Upper lobe of left lung (tissue), 4 donors: ENCODE measurements around the gene FAM151A.

Source experiments
- POLR2A ChIP-seq, 4 donors: fragments of 450-650 bp; IDR thresholded peaks; one replicate each; pipeline ENCODE4 v1.5.1; 2016 to 2017; ENCODE audit warnings: antibody characterized with exemption in 4 of 4, mild to moderate bottlenecking in 2 of 4
- POLR2AphosphoS5 ChIP-seq, 2 donors: sonication (generic); formaldehyde crosslinking; IDR thresholded peaks; one replicate each; pipeline ENCODE4 v1.5.1; 2017; ENCODE audit warnings: antibody characterized with exemption in 2 of 2
- TF ChIP-seq, protein P1 (sequence below), 6 experiments: fragments of 450-650 bp in 4 of 6; fragments of 200-600 bp in 2 of 6; sonication (generic) in 2 of 6; IDR thresholded peaks; one replicate each; pipeline ENCODE4 v1.5.1; 2016 to 2019; ENCODE audit warnings: antibody characterized with exemption in 6 of 6

DNA sequence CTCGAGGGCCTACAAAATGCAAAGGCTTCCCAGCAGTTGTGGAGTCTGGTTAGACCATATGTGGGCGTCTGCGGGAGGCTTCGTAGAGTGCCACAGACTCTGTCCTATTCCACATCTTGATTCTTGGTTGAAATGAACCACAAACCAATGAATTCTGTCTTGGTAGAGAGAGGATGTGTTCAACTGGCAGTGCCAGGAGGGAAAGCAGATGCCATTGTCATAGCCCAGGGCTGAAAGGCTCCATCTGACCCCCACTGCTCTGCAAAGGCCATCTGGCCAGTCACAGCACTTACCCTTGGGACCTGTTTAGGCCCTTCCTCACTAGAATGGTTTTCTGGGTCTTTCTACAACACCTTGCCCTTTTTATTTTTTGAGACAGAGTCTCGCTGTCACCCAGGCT, 53.2 kb downstream of the FAM151A start:
- TF ChIP-seq POLR2A (IDR thresholded peaks at IDR 0.05) (no peak), POLR2AphosphoS5 (IDR thresholded peaks at IDR 0.05) (no peak)
- TF ChIP-seq, protein P1, sequence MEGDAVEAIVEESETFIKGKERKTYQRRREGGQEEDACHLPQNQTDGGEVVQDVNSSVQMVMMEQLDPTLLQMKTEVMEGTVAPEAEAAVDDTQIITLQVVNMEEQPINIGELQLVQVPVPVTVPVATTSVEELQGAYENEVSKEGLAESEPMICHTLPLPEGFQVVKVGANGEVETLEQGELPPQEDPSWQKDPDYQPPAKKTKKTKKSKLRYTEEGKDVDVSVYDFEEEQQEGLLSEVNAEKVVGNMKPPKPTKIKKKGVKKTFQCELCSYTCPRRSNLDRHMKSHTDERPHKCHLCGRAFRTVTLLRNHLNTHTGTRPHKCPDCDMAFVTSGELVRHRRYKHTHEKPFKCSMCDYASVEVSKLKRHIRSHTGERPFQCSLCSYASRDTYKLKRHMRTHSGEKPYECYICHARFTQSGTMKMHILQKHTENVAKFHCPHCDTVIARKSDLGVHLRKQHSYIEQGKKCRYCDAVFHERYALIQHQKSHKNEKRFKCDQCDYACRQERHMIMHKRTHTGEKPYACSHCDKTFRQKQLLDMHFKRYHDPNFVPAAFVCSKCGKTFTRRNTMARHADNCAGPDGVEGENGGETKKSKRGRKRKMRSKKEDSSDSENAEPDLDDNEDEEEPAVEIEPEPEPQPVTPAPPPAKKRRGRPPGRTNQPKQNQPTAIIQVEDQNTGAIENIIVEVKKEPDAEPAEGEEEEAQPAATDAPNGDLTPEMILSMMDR (IDR thresholded peaks at IDR 0.05): no peak
